ENCODE data around the gene FASTKD3.
A peak's percentile ranks its signal among the peaks of the same experiment; 100 is the strongest.

Gene FASTKD3

GRCh38 chr5:7882926-7883325 lies 14.1 kb upstream of the FASTKD3 start:
- no peak overlapping the region for H3K4me2 ChIP-seq (ENCODE audit: low read length)
- H3K79me2 ChIP-seq (ENCODE audit: low read length): peaks cover 28% of the 10 kb centered on the region
- peaks cover 39% of the 10 kb centered on the region for H4K20me1 ChIP-seq (ENCODE audit: insufficient read depth, low read length)
- no peak overlapping the region for H3K27ac ChIP-seq (ENCODE audit: low read length)
- peaks cover 55% of the 10 kb centered on the region for H3K36me3 ChIP-seq (replicated peaks; ENCODE audit: low read depth, low read length)
- H3K9ac ChIP-seq (ENCODE audit: low read length): no peak overlapping the region
- no peak overlapping the region for H3K4me3 ChIP-seq (ENCODE audit: low read length)
- no peaks in the 10 kb centered on the region for H3K9me3 ChIP-seq (ENCODE audit: insufficient read depth, low read length)
- H3K27me3 ChIP-seq (ENCODE audit: low read depth, low read length): no peaks in the 10 kb centered on the region
- no peak for TF ChIP-seq EZH2phosphoT487 (IDR thresholded peaks at IDR 0.05; ENCODE audit: low read depth)
- TF ChIP-seq CTCF (IDR thresholded peaks at IDR 0.05; ENCODE audit: low read depth, low read length): no peak
- no peak overlapping the region for H2AFZ ChIP-seq (ENCODE audit: low read depth, low read length)
- peaks cover 18% of the 10 kb centered on the region for H3K4me1 ChIP-seq (ENCODE audit: low read length)

DNA sequence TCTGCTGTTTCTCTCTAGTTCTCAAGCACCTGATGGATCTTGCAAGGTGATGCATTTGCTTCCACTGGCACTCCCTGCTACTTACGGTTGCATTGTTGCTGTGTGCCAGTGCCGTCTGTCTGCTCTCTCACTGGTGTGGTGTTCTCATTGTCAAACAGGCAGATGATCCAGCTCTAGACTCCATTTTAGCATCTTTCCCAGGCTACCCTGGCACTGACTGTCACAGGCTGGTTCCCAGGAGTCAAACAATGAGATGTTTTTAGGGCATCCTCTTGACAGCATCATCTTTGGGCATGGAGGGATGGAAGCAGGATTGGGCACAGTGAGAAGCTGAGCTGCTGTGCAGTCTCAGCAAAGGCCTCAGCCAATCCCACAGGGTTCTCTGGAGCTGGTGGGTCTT lies 13.0 kb upstream of the FASTKD3 start:
- H3K27me3 ChIP-seq (ENCODE audit: low read depth, low read length): no peaks in the 10 kb centered on the region
- no peak overlapping the region for H3K4me2 ChIP-seq (ENCODE audit: low read length)
- no peak overlapping the region for H2AFZ ChIP-seq (ENCODE audit: low read depth, low read length)
- H4K20me1 ChIP-seq (ENCODE audit: insufficient read depth, low read length): peaks cover 49% of the 10 kb centered on the region
- no peak overlapping the region for H3K4me3 ChIP-seq (ENCODE audit: low read length)
- TF ChIP-seq EZH2phosphoT487 (IDR thresholded peaks at IDR 0.05; ENCODE audit: low read depth) (no peak), CTCF (IDR thresholded peaks at IDR 0.05; ENCODE audit: low read depth, low read length) (no peak)
- H3K79me2 ChIP-seq (ENCODE audit: low read length): peaks cover 32% of the 10 kb centered on the region
- H3K36me3 ChIP-seq (replicated peaks; ENCODE audit: low read depth, low read length): peaks cover 57% of the 10 kb centered on the region
- no peak overlapping the region for H3K27ac ChIP-seq (ENCODE audit: low read length)
- no peaks in the 10 kb centered on the region for H3K9me3 ChIP-seq (ENCODE audit: insufficient read depth, low read length)
- no peak overlapping the region for H3K9ac ChIP-seq (ENCODE audit: low read length)
- H3K4me1 ChIP-seq (ENCODE audit: low read length): peaks cover 29% of the 10 kb centered on the region

- no peaks in the 10 kb centered on the region for H3K9me3 ChIP-seq (ENCODE audit: insufficient read depth, low read length)
- H3K36me3 ChIP-seq (replicated peaks; ENCODE audit: low read depth, low read length): peaks cover 60% of the 10 kb centered on the region
- peaks cover 55% of the 10 kb centered on the region for H4K20me1 ChIP-seq (ENCODE audit: insufficient read depth, low read length)
- no peak overlapping the region for H3K27ac ChIP-seq (ENCODE audit: low read length)
- H3K4me3 ChIP-seq (ENCODE audit: low read length): no peak overlapping the region
- no peak overlapping the region for H2AFZ ChIP-seq (ENCODE audit: low read depth, low read length)
- no peaks in the 10 kb centered on the region for H3K27me3 ChIP-seq (ENCODE audit: low read depth, low read length)
- peaks cover 36% of the 10 kb centered on the region for H3K79me2 ChIP-seq (ENCODE audit: low read length)
- H3K4me2 ChIP-seq (ENCODE audit: low read length): no peak overlapping the region
- no peak overlapping the region for H3K9ac ChIP-seq (ENCODE audit: low read length)
- H3K4me1 ChIP-seq (ENCODE audit: low read length): peaks cover 37% of the 10 kb centered on the region
- TF ChIP-seq CTCF (IDR thresholded peaks at IDR 0.05; ENCODE audit: low read depth, low read length) (no peak), EZH2phosphoT487 (IDR thresholded peaks at IDR 0.05; ENCODE audit: low read depth) (no peak)
Measured at GRCh38 chr5:7881091-7881490, 12.3 kb upstream of the FASTKD3 start.

- peak overlapping the region; percentile 56 for H3K4me3 ChIP-seq (ENCODE audit: low read length)
Measured at GRCh38 chr5:7878381-7878873, 9.6 kb upstream of the FASTKD3 start.

More at GRCh38 chr5:7878381-7878873, 9.6 kb upstream of the FASTKD3 start:
- no peaks in the 10 kb centered on the region for H3K27me3 ChIP-seq (ENCODE audit: low read depth, low read length)
- peaks cover 64% of the 10 kb centered on the region for H4K20me1 ChIP-seq (ENCODE audit: insufficient read depth, low read length)
- peaks cover 57% of the 10 kb centered on the region for H3K79me2 ChIP-seq (ENCODE audit: low read length)
- no peak overlapping the region for H2AFZ ChIP-seq (ENCODE audit: low read depth, low read length)
- no peaks in the 10 kb centered on the region for H3K9me3 ChIP-seq (ENCODE audit: insufficient read depth, low read length)
- H3K4me2 ChIP-seq (ENCODE audit: low read length): peak overlapping the region; percentile 81
- TF ChIP-seq EZH2phosphoT487 (IDR thresholded peaks at IDR 0.05; ENCODE audit: low read depth): no peak
- TF ChIP-seq CTCF (IDR thresholded peaks at IDR 0.05; ENCODE audit: low read depth, low read length): no peak
- peak overlapping the region; percentile 77 for H3K27ac ChIP-seq (ENCODE audit: low read length)
- peaks cover 45% of the 10 kb centered on the region for H3K4me1 ChIP-seq (ENCODE audit: low read length)
- H3K36me3 ChIP-seq (replicated peaks; ENCODE audit: low read depth, low read length): peaks cover 75% of the 10 kb centered on the region
- H3K9ac ChIP-seq (ENCODE audit: low read length): 0 out of 2 replicates have a peak overlapping the region, but pooled peaks have one; percentile 13
